SK-N-SH treated with all-trans-retinoic acid at 6 μM for 48 hours (cell line): Measurements from ENCODE around the gene LINGO1.

Experiments used
- ATAC-seq: fragments of 200-7000 bp; cut with Tn5 transposase; 3 replicates; pipeline ENCODE4 v1.9.1; 2020; ENCODE audit warnings: mild to moderate bottlenecking, moderate library complexity
- ARNTL ChIP-seq: fragments of 450-650 bp; formaldehyde crosslinking; IDR thresholded peaks from 2 replicates; pipeline ENCODE4 v1.5.0; 2020; ENCODE audit warnings: low read depth, mild to moderate bottlenecking, moderate library complexity, borderline replicate concordance
- BACH2 ChIP-seq: fragments of 250-450 bp; sonication (Bioruptor Pico); IDR thresholded peaks from 2 replicates; pipeline ENCODE4 v1.9.0; 2021; ENCODE audit warnings: mild to moderate bottlenecking, borderline replicate concordance
- CSDC2 ChIP-seq: fragments of 250-450 bp; sonication (Bioruptor Pico); IDR thresholded peaks from 2 replicates; pipeline ENCODE4 v1.5.0; 2020; ENCODE audit warnings: mild to moderate bottlenecking, moderate library complexity
- ESRRG ChIP-seq: fragments of 250-450 bp; sonication (Bioruptor Pico); IDR thresholded peaks from 2 replicates; pipeline ENCODE4 v1.6.1; 2021; ENCODE audit warnings: mild to moderate bottlenecking
- ISL1 ChIP-seq: fragments of 250-450 bp; sonication (Bioruptor Pico); IDR thresholded peaks from 2 replicates; pipeline ENCODE4 v2.1.2; 2022; ENCODE audit warnings: mild to moderate bottlenecking, moderate library complexity
- OSR1 ChIP-seq: fragments of 250-450 bp; sonication (Bioruptor Pico); IDR thresholded peaks from 2 replicates; pipeline ENCODE4 v1.8.0; 2022; ENCODE audit warnings: moderate library complexity, mild to moderate bottlenecking, inconsistent platforms
- PPARA ChIP-seq: fragments of 250-450 bp; sonication (Bioruptor Pico); IDR thresholded peaks from 2 replicates; pipeline ENCODE4 v1.5.0; 2020; ENCODE audit warnings: mild to moderate bottlenecking, borderline replicate concordance
- SNAI2 ChIP-seq: fragments of 250-450 bp; sonication (Bioruptor Pico); IDR thresholded peaks from 2 replicates; pipeline ENCODE4 v1.5.0; 2020; ENCODE audit warnings: mild to moderate bottlenecking, moderate library complexity
- TCF4 ChIP-seq: fragments of 250-450 bp; sonication (Bioruptor Pico); IDR thresholded peaks from 2 replicates; pipeline ENCODE4 v1.8.0; 2021; ENCODE audit warnings: mild to moderate bottlenecking, moderate library complexity, borderline replicate concordance
- ZC3H10 ChIP-seq: fragments of 250-450 bp; sonication (Bioruptor Pico); IDR thresholded peaks from 2 replicates; pipeline ENCODE4 v1.5.1; 2021; ENCODE audit warnings: mild to moderate bottlenecking, moderate library complexity
- ZFP3 ChIP-seq: fragments of 250-450 bp; sonication (Bioruptor Pico); IDR thresholded peaks from 2 replicates; pipeline ENCODE4 v1.5.0; 2020; ENCODE audit warnings: mild to moderate bottlenecking, moderate library complexity
- ZFP30 ChIP-seq: fragments of 450-650 bp; formaldehyde crosslinking; IDR thresholded peaks from 2 replicates; pipeline ENCODE4 v1.5.0; 2022; ENCODE audit warnings: mild to moderate bottlenecking, moderate library complexity
- ZNF70 ChIP-seq: fragments of 450-650 bp; formaldehyde crosslinking; IDR thresholded peaks from 2 replicates; pipeline ENCODE4 v1.5.0; 2020; ENCODE audit warnings: mild to moderate bottlenecking, moderate library complexity
- ZNF8 ChIP-seq: fragments of 450-650 bp; formaldehyde crosslinking; IDR thresholded peaks from 2 replicates; pipeline ENCODE4 v1.5.0; 2020; ENCODE audit warnings: mild to moderate bottlenecking, moderate library complexity
- TF ChIP-seq, protein P1 (sequence below): fragments of 250-450 bp; sonication (Bioruptor Pico); IDR thresholded peaks from 2 replicates; pipeline ENCODE4 v1.5.0; 2020; ENCODE audit warnings: mild to moderate bottlenecking, moderate library complexity
- TF ChIP-seq, protein P2 (sequence below): fragments of 250-450 bp; sonication (Bioruptor Pico); IDR thresholded peaks from 2 replicates; pipeline ENCODE4 v1.8.0; 2021; ENCODE audit warnings: low read depth, mild to moderate bottlenecking, moderate library complexity, borderline replicate concordance
- TF ChIP-seq, protein P3 (sequence below): fragments of 250-450 bp; sonication (Bioruptor Pico); IDR thresholded peaks from 2 replicates; pipeline ENCODE4 v1.8.0; 2020; ENCODE audit warnings: mild to moderate bottlenecking, moderate library complexity, borderline replicate concordance
- TF ChIP-seq, protein P4 (sequence below): fragments of 250-450 bp; sonication (Bioruptor Pico); IDR thresholded peaks from 2 replicates; pipeline ENCODE4 v1.5.1; 2021; ENCODE audit warnings: mild to moderate bottlenecking, moderate library complexity
- TF ChIP-seq, protein P5 (sequence below): fragments of 250-450 bp; sonication (Bioruptor Pico); IDR thresholded peaks from 2 replicates; pipeline ENCODE4 v1.5.1; 2020; ENCODE audit warnings: low read depth, mild to moderate bottlenecking, moderate library complexity

The LINGO1 gene

DNA sequence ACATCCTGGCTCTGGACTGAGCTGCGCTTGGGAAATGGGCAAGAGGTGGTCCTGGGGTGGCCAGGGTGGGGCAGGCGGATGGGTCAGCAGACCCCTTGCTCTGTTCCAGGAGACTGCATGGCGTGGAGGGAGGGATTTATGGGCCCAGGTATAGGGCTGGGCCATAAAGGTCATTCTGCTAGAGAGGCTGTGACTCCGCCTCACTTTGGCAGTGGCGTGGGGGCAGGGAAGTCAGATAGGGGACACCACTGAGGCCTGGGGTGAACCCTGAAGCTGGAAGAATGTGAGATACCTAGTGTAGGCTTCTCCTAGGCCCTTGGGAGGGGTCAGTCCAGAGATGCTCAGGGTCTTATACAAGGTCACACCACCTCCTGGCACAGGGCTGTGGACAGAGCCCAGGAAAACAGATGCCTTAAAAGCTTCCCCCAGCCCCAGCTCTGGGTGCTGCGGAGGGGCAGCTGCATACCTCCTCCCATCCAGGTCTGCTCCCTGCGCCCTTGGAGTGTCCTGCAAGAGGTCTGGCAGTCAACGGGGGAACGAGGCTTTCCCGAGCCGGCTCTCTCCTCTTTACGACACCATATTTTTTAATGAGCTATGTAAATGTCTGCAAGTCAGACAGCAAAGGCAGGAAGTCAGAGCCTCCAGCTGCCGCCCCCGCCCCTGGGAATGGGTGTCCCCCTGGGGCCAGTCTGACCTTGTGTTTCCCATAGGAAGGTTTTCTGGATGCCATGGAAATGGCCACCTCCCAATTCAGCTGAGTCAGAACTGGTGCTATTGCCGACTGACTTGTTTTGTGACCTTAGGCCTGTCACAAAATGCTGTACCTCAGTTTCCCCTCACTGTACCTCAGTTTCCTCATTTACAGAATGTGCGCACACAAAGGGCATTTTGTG is 26.3 kb downstream of the LINGO1 start:
- ATAC-seq, result no peak
- TF ChIP-seq, protein P1, sequence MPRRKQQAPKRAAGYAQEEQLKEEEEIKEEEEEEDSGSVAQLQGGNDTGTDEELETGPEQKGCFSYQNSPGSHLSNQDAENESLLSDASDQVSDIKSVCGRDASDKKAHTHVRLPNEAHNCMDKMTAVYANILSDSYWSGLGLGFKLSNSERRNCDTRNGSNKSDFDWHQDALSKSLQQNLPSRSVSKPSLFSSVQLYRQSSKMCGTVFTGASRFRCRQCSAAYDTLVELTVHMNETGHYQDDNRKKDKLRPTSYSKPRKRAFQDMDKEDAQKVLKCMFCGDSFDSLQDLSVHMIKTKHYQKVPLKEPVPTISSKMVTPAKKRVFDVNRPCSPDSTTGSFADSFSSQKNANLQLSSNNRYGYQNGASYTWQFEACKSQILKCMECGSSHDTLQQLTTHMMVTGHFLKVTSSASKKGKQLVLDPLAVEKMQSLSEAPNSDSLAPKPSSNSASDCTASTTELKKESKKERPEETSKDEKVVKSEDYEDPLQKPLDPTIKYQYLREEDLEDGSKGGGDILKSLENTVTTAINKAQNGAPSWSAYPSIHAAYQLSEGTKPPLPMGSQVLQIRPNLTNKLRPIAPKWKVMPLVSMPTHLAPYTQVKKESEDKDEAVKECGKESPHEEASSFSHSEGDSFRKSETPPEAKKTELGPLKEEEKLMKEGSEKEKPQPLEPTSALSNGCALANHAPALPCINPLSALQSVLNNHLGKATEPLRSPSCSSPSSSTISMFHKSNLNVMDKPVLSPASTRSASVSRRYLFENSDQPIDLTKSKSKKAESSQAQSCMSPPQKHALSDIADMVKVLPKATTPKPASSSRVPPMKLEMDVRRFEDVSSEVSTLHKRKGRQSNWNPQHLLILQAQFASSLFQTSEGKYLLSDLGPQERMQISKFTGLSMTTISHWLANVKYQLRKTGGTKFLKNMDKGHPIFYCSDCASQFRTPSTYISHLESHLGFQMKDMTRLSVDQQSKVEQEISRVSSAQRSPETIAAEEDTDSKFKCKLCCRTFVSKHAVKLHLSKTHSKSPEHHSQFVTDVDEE (CRISPR knock-in tag), result no peak
- no peak for TF ChIP-seq ESRRG (CRISPR knock-in tag)
- TF ChIP-seq PPARA (CRISPR knock-in tag), result no peak
- TF ChIP-seq, protein P2, sequence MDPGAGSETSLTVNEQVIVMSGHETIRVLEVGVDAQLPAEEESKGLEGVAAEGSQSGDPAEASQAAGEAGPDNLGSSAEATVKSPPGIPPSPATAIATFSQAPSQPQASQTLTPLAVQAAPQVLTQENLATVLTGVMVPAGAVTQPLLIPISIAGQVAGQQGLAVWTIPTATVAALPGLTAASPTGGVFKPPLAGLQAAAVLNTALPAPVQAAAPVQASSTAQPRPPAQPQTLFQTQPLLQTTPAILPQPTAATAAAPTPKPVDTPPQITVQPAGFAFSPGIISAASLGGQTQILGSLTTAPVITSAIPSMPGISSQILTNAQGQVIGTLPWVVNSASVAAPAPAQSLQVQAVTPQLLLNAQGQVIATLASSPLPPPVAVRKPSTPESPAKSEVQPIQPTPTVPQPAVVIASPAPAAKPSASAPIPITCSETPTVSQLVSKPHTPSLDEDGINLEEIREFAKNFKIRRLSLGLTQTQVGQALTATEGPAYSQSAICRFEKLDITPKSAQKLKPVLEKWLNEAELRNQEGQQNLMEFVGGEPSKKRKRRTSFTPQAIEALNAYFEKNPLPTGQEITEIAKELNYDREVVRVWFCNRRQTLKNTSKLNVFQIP, result no peak
- no peak for TF ChIP-seq ISL1 (CRISPR knock-in tag)
- TF ChIP-seq, protein P3, sequence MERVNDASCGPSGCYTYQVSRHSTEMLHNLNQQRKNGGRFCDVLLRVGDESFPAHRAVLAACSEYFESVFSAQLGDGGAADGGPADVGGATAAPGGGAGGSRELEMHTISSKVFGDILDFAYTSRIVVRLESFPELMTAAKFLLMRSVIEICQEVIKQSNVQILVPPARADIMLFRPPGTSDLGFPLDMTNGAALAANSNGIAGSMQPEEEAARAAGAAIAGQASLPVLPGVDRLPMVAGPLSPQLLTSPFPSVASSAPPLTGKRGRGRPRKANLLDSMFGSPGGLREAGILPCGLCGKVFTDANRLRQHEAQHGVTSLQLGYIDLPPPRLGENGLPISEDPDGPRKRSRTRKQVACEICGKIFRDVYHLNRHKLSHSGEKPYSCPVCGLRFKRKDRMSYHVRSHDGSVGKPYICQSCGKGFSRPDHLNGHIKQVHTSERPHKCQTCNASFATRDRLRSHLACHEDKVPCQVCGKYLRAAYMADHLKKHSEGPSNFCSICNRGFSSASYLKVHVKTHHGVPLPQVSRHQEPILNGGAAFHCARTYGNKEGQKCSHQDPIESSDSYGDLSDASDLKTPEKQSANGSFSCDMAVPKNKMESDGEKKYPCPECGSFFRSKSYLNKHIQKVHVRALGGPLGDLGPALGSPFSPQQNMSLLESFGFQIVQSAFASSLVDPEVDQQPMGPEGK (CRISPR knock-in tag), result no peak
- no peak for TF ChIP-seq CSDC2 (CRISPR knock-in tag)
- TF ChIP-seq SNAI2 (CRISPR knock-in tag), result no peak
- TF ChIP-seq, protein P4, sequence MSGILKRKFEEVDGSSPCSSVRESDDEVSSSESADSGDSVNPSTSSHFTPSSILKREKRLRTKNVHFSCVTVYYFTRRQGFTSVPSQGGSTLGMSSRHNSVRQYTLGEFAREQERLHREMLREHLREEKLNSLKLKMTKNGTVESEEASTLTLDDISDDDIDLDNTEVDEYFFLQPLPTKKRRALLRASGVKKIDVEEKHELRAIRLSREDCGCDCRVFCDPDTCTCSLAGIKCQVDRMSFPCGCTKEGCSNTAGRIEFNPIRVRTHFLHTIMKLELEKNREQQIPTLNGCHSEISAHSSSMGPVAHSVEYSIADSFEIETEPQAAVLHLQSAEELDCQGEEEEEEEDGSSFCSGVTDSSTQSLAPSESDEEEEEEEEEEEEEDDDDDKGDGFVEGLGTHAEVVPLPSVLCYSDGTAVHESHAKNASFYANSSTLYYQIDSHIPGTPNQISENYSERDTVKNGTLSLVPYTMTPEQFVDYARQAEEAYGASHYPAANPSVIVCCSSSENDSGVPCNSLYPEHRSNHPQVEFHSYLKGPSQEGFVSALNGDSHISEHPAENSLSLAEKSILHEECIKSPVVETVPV (CRISPR knock-in tag), result no peak
- TF ChIP-seq BACH2 (CRISPR knock-in tag), result no peak
- TF ChIP-seq, protein P5, sequence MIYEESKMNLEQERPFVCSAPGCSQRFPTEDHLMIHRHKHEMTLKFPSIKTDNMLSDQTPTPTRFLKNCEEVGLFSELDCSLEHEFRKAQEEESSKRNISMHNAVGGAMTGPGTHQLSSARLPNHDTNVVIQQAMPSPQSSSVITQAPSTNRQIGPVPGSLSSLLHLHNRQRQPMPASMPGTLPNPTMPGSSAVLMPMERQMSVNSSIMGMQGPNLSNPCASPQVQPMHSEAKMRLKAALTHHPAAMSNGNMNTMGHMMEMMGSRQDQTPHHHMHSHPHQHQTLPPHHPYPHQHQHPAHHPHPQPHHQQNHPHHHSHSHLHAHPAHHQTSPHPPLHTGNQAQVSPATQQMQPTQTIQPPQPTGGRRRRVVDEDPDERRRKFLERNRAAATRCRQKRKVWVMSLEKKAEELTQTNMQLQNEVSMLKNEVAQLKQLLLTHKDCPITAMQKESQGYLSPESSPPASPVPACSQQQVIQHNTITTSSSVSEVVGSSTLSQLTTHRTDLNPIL (CRISPR knock-in tag), result no peak
- no peak for TF ChIP-seq ZC3H10 (CRISPR knock-in tag)
- no peak for TF ChIP-seq ZNF8 (CRISPR knock-in tag)
- no peak for TF ChIP-seq ZFP30 (CRISPR knock-in tag)
- no peak for TF ChIP-seq TCF4 (CRISPR knock-in tag)

DNA sequence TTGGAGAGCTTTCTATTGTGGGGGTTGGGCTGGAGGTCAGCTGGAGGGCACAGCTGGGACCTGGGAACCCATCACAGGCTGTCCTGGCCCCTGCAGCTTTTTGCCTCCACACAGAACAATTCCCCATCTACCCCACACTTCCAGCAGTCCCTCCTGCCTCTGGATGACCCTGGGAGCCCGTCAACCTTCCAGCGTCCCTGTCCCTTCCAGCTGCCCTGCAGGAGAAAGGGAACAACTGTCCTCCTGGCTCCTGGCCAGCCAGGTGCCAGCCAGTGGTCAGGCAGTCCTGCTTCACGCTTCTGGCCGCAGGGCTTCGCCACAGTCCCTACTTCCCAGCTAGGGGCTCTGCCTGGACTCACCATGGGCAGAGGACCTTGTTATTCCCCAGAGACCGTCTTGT is 27.2 kb downstream of the LINGO1 start:
- no peak for ATAC-seq
- no peak for TF ChIP-seq ZFP30 (CRISPR knock-in tag)
- TF ChIP-seq, protein P5 (CRISPR knock-in tag), result no peak
- TF ChIP-seq OSR1 (CRISPR knock-in tag), result no peak
- no peak for TF ChIP-seq CSDC2 (CRISPR knock-in tag)
- TF ChIP-seq ZNF70 (CRISPR knock-in tag), result no peak
- TF ChIP-seq SNAI2 (CRISPR knock-in tag), result no peak
- no peak for TF ChIP-seq PPARA (CRISPR knock-in tag)
- TF ChIP-seq, protein P3 (CRISPR knock-in tag), result no peak
- TF ChIP-seq ZNF8 (CRISPR knock-in tag), result no peak
- no peak for TF ChIP-seq ESRRG (CRISPR knock-in tag)
- TF ChIP-seq ARNTL, result no peak
- no peak for TF ChIP-seq ZFP3 (CRISPR knock-in tag)
